HepG2 (cell line): ENCODE results near the gene SSNA1. TPM values are rescaled to one million over a fixed set of nuclear protein-coding genes. Genes with fewer than 3 reads are reported as not detected.

ENCODE experiments used
- AHDC1 ChIP-seq: sonication (generic); formaldehyde crosslinking; IDR thresholded peaks from 2 replicates; pipeline ENCODE4 v1.5.1; 2020; ENCODE audit warnings: mild to moderate bottlenecking, missing genetic modification reagents, borderline replicate concordance
- BCL3 ChIP-seq: sonication (generic); formaldehyde crosslinking; IDR thresholded peaks from 2 replicates; pipeline ENCODE4 v1.5.1; 2020; ENCODE audit warnings: mild to moderate bottlenecking, missing genetic modification reagents, moderate library complexity
- CHCHD3 ChIP-seq: sonication (generic); formaldehyde crosslinking; IDR thresholded peaks from 2 replicates; pipeline ENCODE4 v1.8.0; 2022; ENCODE audit warnings: mild to moderate bottlenecking, missing genetic modification reagents, moderate library complexity
- CTCF ChIP-seq: sonication (generic); formaldehyde crosslinking; IDR thresholded peaks from 2 replicates; pipeline ENCODE4 v1.5.0; 2020; ENCODE audit warnings: mild to moderate bottlenecking, missing genetic modification reagents, moderate library complexity
- KDM1A ChIP-seq: IDR thresholded peaks from 2 replicates; pipeline ENCODE4 v1.6.1; 2016; ENCODE audit warnings: missing compliant biosample characterization
- NCOR1 ChIP-seq: fragments of 200-600 bp; sonication (generic); IDR thresholded peaks from 2 replicates; pipeline ENCODE4 v1.7.0; 2017; ENCODE audit warnings: antibody characterized with exemption, low read length, borderline replicate concordance
- POLR2A ChIP-seq, 2 experiments: IDR thresholded peaks; 2 replicates each; pipeline ENCODE4 v1.6.1; 2011; ENCODE audit warnings: low read depth in 2 of 2, low read length in 2 of 2, mild to moderate bottlenecking in 1 of 2, moderate library complexity in 1 of 2; ENCODE audit not compliant: insufficient read depth in 1 of 2
- POLR2AphosphoS5 ChIP-seq: IDR thresholded peaks from 2 replicates; pipeline ENCODE4 v1.6.1; 2012; ENCODE audit warnings: low read depth, low read length
- RARG ChIP-seq: sonication (generic); formaldehyde crosslinking; IDR thresholded peaks from 2 replicates; pipeline ENCODE4 v1.4.0; 2020; ENCODE audit warnings: low read depth, mild to moderate bottlenecking, missing genetic modification reagents
- RCOR2 ChIP-seq: IDR thresholded peaks from 2 replicates; pipeline ENCODE4 v1.6.1; 2016; ENCODE audit warnings: missing biosample characterization, missing genetic modification reagents
- SMAD1 ChIP-seq: sonication (generic); formaldehyde crosslinking; IDR thresholded peaks from 2 replicates; pipeline ENCODE4 v1.4.0; 2020; ENCODE audit warnings: missing genetic modification reagents, low read depth, mild to moderate bottlenecking, borderline replicate concordance
- SOX5 ChIP-seq: IDR thresholded peaks from 2 replicates; pipeline ENCODE4 v1.6.1; 2016; ENCODE audit warnings: borderline replicate concordance
- WIZ ChIP-seq: sonication (generic); formaldehyde crosslinking; IDR thresholded peaks from 2 replicates; pipeline ENCODE4 v1.5.1; 2020; ENCODE audit warnings: mild to moderate bottlenecking, missing genetic modification reagents
- ZNF44 ChIP-seq: sonication (generic); formaldehyde crosslinking; IDR thresholded peaks from 2 replicates; pipeline ENCODE4 v1.5.1; 2020; ENCODE audit warnings: mild to moderate bottlenecking, missing genetic modification reagents
- ZNF883 ChIP-seq: sonication (generic); formaldehyde crosslinking; IDR thresholded peaks from 2 replicates; pipeline ENCODE4 v1.5.1; 2020; ENCODE audit warnings: mild to moderate bottlenecking, missing genetic modification reagents; ENCODE audit errors: not compliant biosample characterization
- ZXDC ChIP-seq: sonication (generic); formaldehyde crosslinking; IDR thresholded peaks from 2 replicates; pipeline ENCODE4 v1.5.0; 2020; ENCODE audit warnings: mild to moderate bottlenecking, missing genetic modification reagents
- polyA plus RNA-seq, 8 experiments: library from polyadenylated mRNA; depleted of rRNA in 3 of 8; stranded (reverse) in 7 of 8; unstranded in 1 of 8; fragments of >200 nt; fragmentation: Illumina TruSeq in 4 of 8; extraction: Trizol in 4 of 8; gene quantifications; 2 replicates each; pipeline versions ENCODE4 v1.2.1 to v1.2.3, GENCODE V29; 2011 to 2016; ENCODE audit warnings: low read depth in 4 of 8, missing spikeins in 1 of 8, mixed read lengths in 1 of 8; ENCODE audit not compliant: insufficient read depth in 1 of 8
- total RNA-seq, 5 experiments: library from RNA; depleted of rRNA; stranded (reverse); fragments of >200 nt; fragmentation: Illumina TruSeq; extraction: Trizol; gene quantifications; 2 replicates each; pipeline ENCODE4 v1.2.3, GENCODE V29; 2016; ENCODE audit warnings: low read depth in 1 of 5
- TF ChIP-seq, protein P1 (sequence below): sonication (generic); formaldehyde crosslinking; IDR thresholded peaks from 2 replicates; pipeline ENCODE4 v1.8.1; 2023; ENCODE audit warnings: missing genetic modification reagents, inconsistent platforms, borderline replicate concordance

SSNA1 gene
- total and polyA plus RNA-seq, 2 of the 13 experiments (the other 11 are each of a cell fraction or from before 2014, with no cell fraction given): 35.9 to 49.4 TPM

GRCh38 chr9:137226338-137227053 is 38.0 kb downstream of the SSNA1 start (continued):
- TF ChIP-seq ZNF44 (CRISPR knock-in tag) (no peak), NCOR1 (no peak), CHCHD3 (CRISPR knock-in tag) (0 out of 2 replicates have a peak, but pooled peaks have one; percentile 16), SOX5 (CRISPR knock-in tag) (no peak), KDM1A (CRISPR knock-in tag) (no peak), RCOR2 (CRISPR knock-in tag) (no peak), CTCF (0 out of 2 replicates have a peak, but pooled peaks have one; percentile 13), ZXDC (no peak), SMAD1 (CRISPR knock-in tag) (no peak), BCL3 (no peak), WIZ (CRISPR knock-in tag) (no peak), RARG (no peak), ZNF883 (CRISPR knock-in tag) (peak; percentile 34), AHDC1 (CRISPR knock-in tag) (no peak), POLR2AphosphoS5 (0 out of 2 replicates have a peak, but pooled peaks have one; percentile 16), POLR2A (IDR thresholded peaks at IDR 0.05; ENCODE audit: insufficient read depth in 1 of 2, low read depth in 2 of 2, low read length in 2 of 2) (peak in 1 of 2 experiments; percentile 44; a peak in 1 of 4 replicates)
- TF ChIP-seq, protein P1, sequence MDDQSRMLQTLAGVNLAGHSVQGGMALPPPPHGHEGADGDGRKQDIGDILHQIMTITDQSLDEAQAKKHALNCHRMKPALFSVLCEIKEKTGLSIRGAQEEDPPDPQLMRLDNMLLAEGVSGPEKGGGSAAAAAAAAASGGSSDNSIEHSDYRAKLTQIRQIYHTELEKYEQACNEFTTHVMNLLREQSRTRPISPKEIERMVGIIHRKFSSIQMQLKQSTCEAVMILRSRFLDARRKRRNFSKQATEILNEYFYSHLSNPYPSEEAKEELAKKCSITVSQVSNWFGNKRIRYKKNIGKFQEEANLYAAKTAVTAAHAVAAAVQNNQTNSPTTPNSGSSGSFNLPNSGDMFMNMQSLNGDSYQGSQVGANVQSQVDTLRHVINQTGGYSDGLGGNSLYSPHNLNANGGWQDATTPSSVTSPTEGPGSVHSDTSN (CRISPR knock-in tag): no peak
